Esophagus muscularis mucosa (tissue), 4 donors: Measurements from ENCODE around the gene CRYGB.

Source experiments
- CTCF ChIP-seq, 3 experiments: fragments of 200-600 bp in 2 of 3; fragments of 450-650 bp in 1 of 3; sonication (generic) in 2 of 3; IDR thresholded peaks; one replicate each; pipeline ENCODE4 v1.5.1; 2017 to 2019; ENCODE audit warnings: antibody characterized with exemption in 3 of 3, mild to moderate bottlenecking in 2 of 3, moderate library complexity in 1 of 3
- EP300 ChIP-seq: sonication (generic); formaldehyde crosslinking; IDR thresholded peaks from one replicate; pipeline ENCODE4 v1.6.1; 2017; ENCODE audit warnings: antibody characterized with exemption
- POLR2A ChIP-seq: fragments of 450-650 bp; IDR thresholded peaks from one replicate; pipeline ENCODE4 v1.6.1; 2017; ENCODE audit warnings: antibody characterized with exemption, moderate library complexity, mild to moderate bottlenecking, low read depth
- POLR2AphosphoS5 ChIP-seq, 2 donors: sonication (generic); formaldehyde crosslinking; IDR thresholded peaks; one replicate each; pipeline ENCODE4 v1.6.1; 2017; ENCODE audit warnings: antibody characterized with exemption in 2 of 2

- TF ChIP-seq POLR2A (no peak), CTCF (IDR thresholded peaks at IDR 0.05) (no peak), POLR2AphosphoS5 (IDR thresholded peaks at IDR 0.05) (no peak), EP300 (no peak)
Observed at GRCh38 chr2:208147759-208148158, 1.8 kb upstream of the CRYGB start.
